HG03066 (cell line): ENCODE data around the gene TYMP.
A peak's percentile ranks its signal among the peaks of the same experiment; 100 is the strongest.

Source experiments
- ATAC-seq: cut with Tn5 transposase; IDR thresholded peaks from one replicate; pipeline ENCODE4 v1.9.1; 2021; ENCODE audit warnings: low read depth; ENCODE audit not compliant: unreplicated experiment

The TYMP gene

DNA sequence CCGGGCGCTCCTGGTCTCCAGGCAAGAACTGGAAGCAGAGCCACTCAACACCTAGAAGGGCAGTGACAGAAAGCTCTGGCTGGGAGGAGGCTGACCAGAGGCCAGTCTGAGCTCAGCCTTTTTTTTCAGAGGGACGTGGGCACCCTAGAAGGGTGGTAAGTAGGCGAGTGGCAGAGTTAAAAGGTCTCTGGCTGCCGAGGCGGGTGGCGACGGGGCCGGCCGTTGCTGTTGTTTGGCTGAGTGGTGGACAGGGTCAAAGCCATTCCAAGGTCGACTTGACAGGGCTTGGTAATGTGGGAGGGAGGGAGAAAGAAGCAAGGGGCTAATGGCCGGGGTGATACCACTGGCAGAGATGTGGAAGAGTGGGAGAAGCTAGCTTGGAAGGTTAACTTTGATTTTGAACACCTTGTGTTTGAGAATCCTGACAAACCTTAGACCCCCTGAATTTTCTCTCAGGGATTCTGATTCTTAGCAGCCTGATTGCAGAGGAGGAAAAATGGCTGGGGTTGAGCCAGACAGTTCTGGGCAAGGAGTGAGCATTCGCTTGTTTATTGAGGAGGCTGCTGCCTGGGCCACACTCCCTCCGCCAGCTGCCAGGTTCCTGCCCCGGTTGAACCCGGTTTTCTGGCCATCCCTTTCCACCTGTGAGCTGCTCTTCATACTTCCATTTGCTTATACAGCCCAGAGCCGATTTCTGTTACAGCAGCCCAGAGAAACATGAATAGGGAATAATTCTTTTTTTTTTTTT is 33.8 kb upstream of the TYMP start:
- no peak for ATAC-seq

GRCh38 chr22:50562523-50563412 is 33.0 kb upstream of the TYMP start, which contains the start of gene SYCE3:
Gene SYCE3 (minus strand): TSS chr22:50562919. CDS start chr22:50556405, 6,514 bp downstream.
- peak; percentile 93 for ATAC-seq

- ATAC-seq, result no peak
Measured at GRCh38 chr22:50561401-50562358, 31.9 kb upstream of the TYMP start.

DNA sequence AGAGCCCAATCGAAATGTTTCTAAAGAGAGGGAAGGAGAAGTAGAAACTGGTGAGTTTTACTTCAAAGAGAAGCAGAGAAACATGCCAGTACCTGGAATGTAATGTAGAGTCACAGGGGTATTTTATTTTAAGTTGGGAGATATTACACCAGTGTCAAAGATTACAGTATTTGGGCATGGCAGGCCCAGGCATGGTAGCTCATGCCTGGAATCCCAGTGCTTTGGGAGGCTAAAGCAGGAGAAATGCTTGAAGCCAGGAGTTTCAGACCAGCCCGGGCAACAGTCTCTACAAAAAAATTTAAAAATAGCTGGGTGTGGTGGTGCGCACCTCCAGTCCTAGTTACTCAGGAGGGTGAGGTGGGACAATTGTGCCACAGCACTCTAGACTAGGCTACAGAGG is 30.2 kb upstream of the TYMP start:
- ATAC-seq, result no peak

GRCh38 chr22:50556703-50557102 is 26.9 kb upstream of the TYMP start:
- no peak for ATAC-seq

- no peak for ATAC-seq
Measured at GRCh38 chr22:50553310-50553709, 23.5 kb upstream of the TYMP start.

DNA sequence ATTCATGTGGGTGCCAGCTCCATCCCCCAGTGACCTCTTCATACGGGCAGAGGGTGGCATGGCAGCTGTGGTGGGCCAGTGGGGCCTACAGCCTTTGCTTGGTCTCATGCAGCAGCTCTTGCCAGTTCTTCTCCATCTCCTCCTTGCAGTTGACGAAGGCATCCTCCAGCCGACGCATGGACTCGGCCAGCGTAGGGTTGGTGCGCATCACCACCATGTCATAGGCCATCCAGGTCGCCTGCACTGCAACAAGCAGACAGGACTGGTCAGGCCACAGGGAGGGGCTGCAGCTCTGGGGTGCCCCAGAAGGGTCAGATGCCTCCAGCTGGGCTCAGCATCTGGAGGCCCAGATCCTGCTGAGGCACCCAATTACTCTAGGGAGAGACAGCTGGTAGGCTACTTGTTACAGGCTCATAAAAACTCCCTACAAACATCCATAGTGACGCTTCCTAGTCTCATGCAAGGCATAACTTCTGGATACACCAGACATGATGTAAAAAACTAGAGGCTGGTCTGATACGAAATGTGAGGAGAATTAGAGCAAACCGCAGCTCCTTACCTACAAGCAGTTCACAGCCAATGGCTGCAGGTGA is 21.4 kb upstream of the TYMP start:
- no peak for ATAC-seq

DNA sequence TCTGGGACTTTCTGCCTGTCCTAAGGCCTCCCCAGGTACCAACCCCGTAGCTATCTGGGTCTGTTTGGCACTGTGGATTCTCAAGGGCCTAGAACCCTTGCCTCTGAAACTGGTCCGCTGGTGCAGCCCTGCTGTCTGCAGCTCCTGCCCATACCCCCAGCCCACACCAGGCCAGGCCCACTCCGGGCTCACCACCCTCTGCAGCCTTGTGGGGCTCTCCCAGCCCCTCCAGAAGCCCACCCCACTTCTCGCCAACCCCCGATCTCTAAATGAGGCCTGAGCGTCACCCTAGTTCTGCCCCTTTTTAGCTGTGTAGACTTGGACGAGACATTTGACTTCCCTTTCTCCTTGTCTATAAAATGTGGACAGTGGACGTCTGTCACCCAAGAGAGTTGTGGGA is 20.6 kb upstream of the TYMP start:
- no peak for ATAC-seq

DNA sequence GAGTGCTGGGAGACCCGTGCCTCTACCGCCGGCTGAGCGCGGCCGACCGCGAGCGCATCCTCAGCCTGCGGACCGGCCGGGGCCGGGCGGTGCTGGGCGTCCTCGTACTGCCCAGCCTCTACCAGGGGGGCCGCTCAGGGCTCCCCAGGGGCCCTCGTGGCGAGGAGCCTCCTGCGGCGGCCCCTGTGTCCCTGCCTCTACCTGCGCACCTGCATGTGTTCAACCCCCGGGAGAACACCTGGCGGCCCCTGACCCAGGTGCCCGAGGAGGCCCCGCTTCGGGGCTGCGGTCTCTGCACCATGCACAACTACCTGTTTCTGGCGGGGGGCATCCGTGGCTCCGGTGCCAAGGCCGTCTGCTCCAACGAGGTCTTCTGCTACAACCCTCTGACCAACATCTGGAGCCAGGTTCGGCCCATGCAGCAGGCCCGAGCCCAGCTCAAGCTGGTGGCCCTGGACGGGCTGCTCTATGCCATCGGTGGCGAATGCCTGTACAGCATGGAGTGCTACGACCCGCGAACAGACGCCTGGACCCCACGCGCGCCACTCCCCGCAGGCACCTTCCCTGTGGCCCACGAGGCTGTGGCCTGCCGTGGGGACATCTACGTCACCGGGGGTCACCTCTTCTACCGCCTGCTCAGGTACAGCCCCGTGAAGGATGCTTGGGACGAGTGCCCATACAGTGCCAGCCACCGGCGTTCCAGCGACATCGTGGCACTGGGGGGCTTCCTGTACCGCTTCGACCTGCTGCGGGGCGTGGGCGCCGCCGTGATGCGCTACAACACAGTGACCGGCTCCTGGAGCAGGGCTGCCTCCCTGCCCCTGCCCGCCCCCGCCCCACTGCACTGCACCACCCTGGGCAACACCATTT is 19.3 kb upstream of the TYMP start:
- no peak for ATAC-seq

DNA sequence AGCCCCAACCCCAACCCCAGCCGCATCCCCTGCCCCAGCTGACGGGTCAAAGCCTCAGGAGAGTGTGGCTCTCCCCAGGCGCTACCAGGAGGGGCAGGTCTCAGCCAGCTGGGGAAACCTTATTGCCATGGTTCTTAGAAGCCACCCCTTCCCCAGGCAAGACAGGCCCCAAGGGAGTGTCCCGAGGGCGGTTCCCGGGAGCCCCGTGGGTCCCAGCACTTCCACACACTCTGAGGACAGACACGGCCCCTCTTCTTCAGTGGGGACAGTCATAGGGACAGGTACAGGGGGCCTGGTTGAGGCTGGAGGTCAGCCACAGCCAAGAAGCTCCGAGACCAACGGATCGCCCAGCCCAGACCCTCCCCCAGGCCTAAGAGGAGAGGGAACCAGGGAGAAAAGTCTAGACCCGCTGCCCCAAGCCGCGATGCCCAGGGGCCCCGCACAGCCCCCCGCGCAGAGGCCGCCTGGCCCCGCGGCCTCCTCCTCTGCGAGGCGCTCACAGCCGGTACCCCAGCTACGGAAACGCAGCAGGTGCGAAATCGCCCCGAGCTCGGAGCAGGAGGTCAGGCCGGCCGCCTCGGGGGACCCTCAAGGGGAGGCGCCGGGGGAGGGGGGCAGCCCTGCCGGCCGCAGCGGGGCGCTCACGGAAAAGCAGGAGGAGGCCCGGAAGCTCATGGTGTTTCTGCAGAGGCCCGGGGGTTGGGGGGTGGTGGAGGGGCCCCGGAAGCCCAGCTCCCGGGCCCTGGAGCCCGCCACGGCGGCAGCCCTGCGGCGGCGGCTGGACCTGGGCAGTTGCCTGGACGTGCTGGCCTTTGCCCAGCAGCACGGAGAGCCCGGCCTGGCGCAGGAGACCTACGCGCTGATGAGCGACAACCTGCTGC is 18.5 kb upstream of the TYMP start:
- ATAC-seq, result no peak

- ATAC-seq, result no peak
Measured at GRCh38 chr22:50547263-50547985, 17.6 kb upstream of the TYMP start.

- no peak for ATAC-seq
Measured at GRCh38 chr22:50546326-50547262, 16.8 kb upstream of the TYMP start.

GRCh38 chr22:50545522-50546325 is 15.9 kb upstream of the TYMP start, which contains the start of gene KLHDC7B:
Gene KLHDC7B (plus strand): TSS chr22:50545899. CDS start chr22:50546244, 345 bp downstream.
- no peak for ATAC-seq

- ATAC-seq, result no peak
Measured at GRCh38 chr22:50544746-50545253, 15.0 kb upstream of the TYMP start.

DNA sequence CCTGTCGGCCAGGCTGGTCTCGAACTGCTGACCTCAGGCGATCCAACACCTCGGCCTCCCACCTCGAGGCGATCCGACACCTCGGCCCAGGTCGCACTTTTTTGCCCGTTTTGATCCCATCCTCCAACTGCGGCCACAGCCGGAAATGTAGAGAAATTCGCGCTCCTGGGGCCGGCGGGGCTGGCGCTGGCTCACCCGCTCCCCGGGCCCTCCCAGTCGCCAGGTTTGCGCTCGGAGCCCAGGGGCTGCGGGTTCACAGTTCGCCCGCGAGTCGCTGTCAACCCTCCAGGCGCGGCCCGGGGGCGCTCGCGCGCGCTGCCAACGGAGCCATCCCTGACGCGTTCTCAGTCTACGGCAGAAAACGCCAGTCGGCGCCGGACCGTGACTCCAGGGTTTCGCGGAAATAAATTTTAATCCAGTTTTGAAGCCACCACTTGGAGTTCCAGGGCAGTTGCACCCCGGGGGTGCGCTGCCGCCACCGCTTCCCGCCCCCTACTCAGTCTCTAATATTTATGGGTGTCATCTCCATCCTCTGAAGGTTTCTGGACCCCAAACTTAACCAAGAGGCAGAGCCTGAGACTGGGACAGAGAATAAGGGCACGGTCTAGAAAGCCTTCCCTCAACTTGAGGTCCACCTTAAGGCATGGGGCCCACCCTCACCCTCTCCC is 14.4 kb upstream of the TYMP start:
- ATAC-seq, result no peak
